K562 (cell line): ENCODE measurements around the gene CCDC174. TPM values are rescaled to one million over a fixed set of nuclear protein-coding genes. Genes with fewer than 3 reads are reported as not detected.

ENCODE experiments used
- CTCFL ChIP-seq: IDR thresholded peaks from 2 replicates; pipeline ENCODE4 v1.6.1; 2011; ENCODE audit warnings: borderline replicate concordance, low read depth, mild to moderate bottlenecking, moderate library complexity, low read length; ENCODE audit not compliant: insufficient read depth, poor library complexity, severe bottlenecking
- DMBX1 ChIP-seq: fragments of 250-450 bp; sonication (Bioruptor Pico); IDR thresholded peaks from 2 replicates; pipeline ENCODE4 v1.8.0; 2022; ENCODE audit warnings: inconsistent platforms, mild to moderate bottlenecking, moderate library complexity, borderline replicate concordance
- E2F1 ChIP-seq: sonication (generic); formaldehyde crosslinking; IDR thresholded peaks from 2 replicates; pipeline ENCODE4 v1.8.1; 2023; ENCODE audit warnings: mild to moderate bottlenecking, missing genetic modification reagents, moderate library complexity
- ESRRB ChIP-seq: fragments of 250-450 bp; sonication (Bioruptor Pico); IDR thresholded peaks from 2 replicates; pipeline ENCODE4 v1.5.0; 2020; ENCODE audit warnings: mild to moderate bottlenecking, moderate library complexity, borderline replicate concordance
- MEF2A ChIP-seq: IDR thresholded peaks from 2 replicates; pipeline ENCODE4 v1.6.1; 2011; ENCODE audit warnings: low read depth, mild to moderate bottlenecking, low read length, moderate library complexity; ENCODE audit not compliant: control insufficient read depth
- MTA3 ChIP-seq: fragments of 450-650 bp; formaldehyde crosslinking; IDR thresholded peaks from 2 replicates; pipeline ENCODE4 v1.6.1; 2017; ENCODE audit warnings: mild to moderate bottlenecking, borderline replicate concordance
- MYNN ChIP-seq, 2 experiments: sonication (generic); formaldehyde crosslinking in 1 of 2; IDR thresholded peaks; 2 replicates each; pipeline versions ENCODE4 v1.5.0 to v1.6.1; 2016 to 2020; ENCODE audit warnings: antibody characterized with exemption in 1 of 2, missing genetic modification reagents in 1 of 2
- NFXL1 ChIP-seq: fragments of 450-650 bp; formaldehyde crosslinking; IDR thresholded peaks from 2 replicates; pipeline ENCODE4 v1.4.0; 2021; ENCODE audit warnings: mild to moderate bottlenecking
- POLR2AphosphoS2 ChIP-seq: IDR thresholded peaks from 2 replicates; pipeline ENCODE4 v1.6.1; 2012; ENCODE audit warnings: low read length, improper control_type of control experiment
- RBM39 ChIP-seq: fragments of 200-400 bp; formaldehyde crosslinking; optimal IDR thresholded peaks from 2 replicates; pipeline ENCODE3; 2018; ENCODE audit warnings: low read depth, low read length
- SMARCE1 ChIP-seq: fragments of 450-650 bp; IDR thresholded peaks from 2 replicates; pipeline ENCODE4 v1.7.1; 2016; ENCODE audit warnings: mild to moderate bottlenecking
- U2AF2 ChIP-seq: fragments of 200-400 bp; formaldehyde crosslinking; optimal IDR thresholded peaks from 2 replicates; pipeline ENCODE3; 2017; ENCODE audit warnings: low read depth, mild to moderate bottlenecking, low read length
- ZC3H11A ChIP-seq: IDR thresholded peaks from 2 replicates; pipeline ENCODE4 v1.6.1; 2012; ENCODE audit warnings: low read depth, low read length, improper control_type of control experiment
- ZNF140 ChIP-seq: fragments of 250-450 bp; sonication (Bioruptor Pico); IDR thresholded peaks from 2 replicates; pipeline ENCODE4 v1.8.0; 2021; ENCODE audit warnings: moderate library complexity, mild to moderate bottlenecking, inconsistent platforms
- ZNF644 ChIP-seq: fragments of 200-800 bp; sonication (Bioruptor generic); IDR thresholded peaks from 2 replicates; pipeline ENCODE4 v1.6.1; 2016; ENCODE audit warnings: low read depth, missing genetic modification characterization, missing compliant biosample characterization
- polyA plus RNA-seq, 8 experiments: library from polyadenylated mRNA; depleted of rRNA in 4 of 8; stranded (reverse) in 5 of 8; unstranded in 3 of 8; fragments of >200 nt; fragmentation: Nextera tagmentation in 2 of 8; fragmentation: Illumina TruSeq in 1 of 8; extraction: Ambion mirVana in 2 of 8; extraction: Trizol in 1 of 8; gene quantifications; 2 replicates each; pipeline versions ENCODE4 v1.2.1 to v1.2.3, GENCODE V29; 2011 to 2014; ENCODE audit warnings: inconsistent platforms in 1 of 8, missing spikeins in 1 of 8
- total RNA-seq, 7 experiments: library from RNA; depleted of rRNA in 6 of 7; stranded (reverse); fragments of >200 nt in 6 of 7; fragmentation: Illumina TruSeq in 2 of 7; extraction: Trizol in 2 of 7; gene quantifications; 2 replicates each; pipeline versions ENCODE4 v1.2.1 to v1.2.3, GENCODE V29; 2011 to 2021; ENCODE audit warnings: low replicate concordance in 1 of 7
- TF ChIP-seq, protein P1 (sequence below): fragments of 250-450 bp; sonication (Bioruptor Pico); IDR thresholded peaks from 2 replicates; pipeline ENCODE4 v1.8.0; 2022; ENCODE audit warnings: inconsistent platforms
- TF ChIP-seq, protein P2 (sequence below): fragments of 200-800 bp; sonication (Bioruptor generic); IDR thresholded peaks from 2 replicates; pipeline ENCODE4 v1.6.1; 2017; ENCODE audit warnings: missing genetic modification characterization, missing compliant biosample characterization

CCDC174 gene
- total and polyA plus RNA-seq, 9 of the 15 experiments (the other 6 are each of a cell fraction or from before 2014, with no cell fraction given): 7.4 to 41.0 (median 28.5) TPM

DNA sequence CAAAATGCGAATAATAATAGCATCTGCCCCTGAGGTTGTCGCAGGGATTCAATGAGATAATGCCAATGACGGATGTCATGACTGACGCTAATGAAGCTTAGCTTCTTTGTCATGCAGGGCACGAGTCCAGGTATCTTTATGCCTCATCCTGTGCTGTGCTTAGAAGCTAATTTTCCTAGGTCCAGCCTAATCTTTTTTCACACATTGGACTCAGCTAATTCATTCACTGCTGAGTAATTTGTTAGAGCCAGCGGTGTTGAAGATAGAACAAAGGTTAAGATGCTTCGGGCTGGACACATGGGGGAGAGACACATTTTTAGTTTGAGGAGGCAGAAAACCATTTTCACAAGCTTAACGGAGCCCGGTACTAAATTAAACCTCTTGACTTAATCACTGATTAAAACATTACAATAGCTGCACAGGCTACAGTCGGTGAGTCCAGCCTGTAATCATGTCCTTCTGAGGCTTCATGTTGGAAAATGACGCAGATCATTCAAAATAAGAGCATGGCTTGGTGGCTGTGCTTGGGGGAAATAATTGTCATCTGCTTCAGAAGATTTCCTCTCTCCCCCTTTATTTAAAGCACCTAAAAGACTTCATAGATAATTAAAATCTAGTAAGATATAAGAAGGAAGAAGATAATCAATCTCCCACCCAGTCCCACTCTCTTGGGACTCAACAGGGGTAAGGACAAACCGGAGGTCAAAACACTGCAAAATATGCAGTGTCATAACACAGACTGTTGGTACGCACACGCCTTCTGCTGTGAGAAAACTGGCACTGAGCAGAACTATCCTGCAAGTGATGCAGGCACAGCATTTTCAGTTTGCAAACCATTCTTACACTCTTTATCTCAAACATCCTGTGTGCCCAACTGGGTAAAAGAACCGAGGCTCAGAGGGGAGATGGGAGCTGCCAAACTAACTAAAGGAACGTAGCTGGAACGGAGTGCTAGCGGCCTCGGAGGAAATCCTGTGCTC, 3.3 kb upstream of the CCDC174 start (continued):
- TF ChIP-seq ZNF644 (tag) (peak; percentile 43; the same call in 1 of the 2 replicates), E2F1 (CRISPR knock-in tag) (no peak), MEF2A (no peak), RBM39 (no peak), CTCFL (no peak), ESRRB (CRISPR knock-in tag) (no peak), U2AF2 (no peak), NFXL1 (CRISPR knock-in tag) (no peak; the same call in 1 of the 2 replicates), POLR2AphosphoS2 (no peak), DMBX1 (CRISPR knock-in tag) (no peak), ZNF140 (CRISPR knock-in tag) (no peak), ZC3H11A (no peak), MYNN (IDR thresholded peaks at IDR 0.05) (peak; percentile 77), MYNN (CRISPR knock-in tag; IDR thresholded peaks at IDR 0.05) (no peak), MTA3 (no peak), SMARCE1 (no peak)
- TF ChIP-seq, protein P1, sequence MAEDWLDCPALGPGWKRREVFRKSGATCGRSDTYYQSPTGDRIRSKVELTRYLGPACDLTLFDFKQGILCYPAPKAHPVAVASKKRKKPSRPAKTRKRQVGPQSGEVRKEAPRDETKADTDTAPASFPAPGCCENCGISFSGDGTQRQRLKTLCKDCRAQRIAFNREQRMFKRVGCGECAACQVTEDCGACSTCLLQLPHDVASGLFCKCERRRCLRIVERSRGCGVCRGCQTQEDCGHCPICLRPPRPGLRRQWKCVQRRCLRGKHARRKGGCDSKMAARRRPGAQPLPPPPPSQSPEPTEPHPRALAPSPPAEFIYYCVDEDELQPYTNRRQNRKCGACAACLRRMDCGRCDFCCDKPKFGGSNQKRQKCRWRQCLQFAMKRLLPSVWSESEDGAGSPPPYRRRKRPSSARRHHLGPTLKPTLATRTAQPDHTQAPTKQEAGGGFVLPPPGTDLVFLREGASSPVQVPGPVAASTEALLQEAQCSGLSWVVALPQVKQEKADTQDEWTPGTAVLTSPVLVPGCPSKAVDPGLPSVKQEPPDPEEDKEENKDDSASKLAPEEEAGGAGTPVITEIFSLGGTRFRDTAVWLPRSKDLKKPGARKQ (CRISPR knock-in tag): no peak
- TF ChIP-seq, protein P2, sequence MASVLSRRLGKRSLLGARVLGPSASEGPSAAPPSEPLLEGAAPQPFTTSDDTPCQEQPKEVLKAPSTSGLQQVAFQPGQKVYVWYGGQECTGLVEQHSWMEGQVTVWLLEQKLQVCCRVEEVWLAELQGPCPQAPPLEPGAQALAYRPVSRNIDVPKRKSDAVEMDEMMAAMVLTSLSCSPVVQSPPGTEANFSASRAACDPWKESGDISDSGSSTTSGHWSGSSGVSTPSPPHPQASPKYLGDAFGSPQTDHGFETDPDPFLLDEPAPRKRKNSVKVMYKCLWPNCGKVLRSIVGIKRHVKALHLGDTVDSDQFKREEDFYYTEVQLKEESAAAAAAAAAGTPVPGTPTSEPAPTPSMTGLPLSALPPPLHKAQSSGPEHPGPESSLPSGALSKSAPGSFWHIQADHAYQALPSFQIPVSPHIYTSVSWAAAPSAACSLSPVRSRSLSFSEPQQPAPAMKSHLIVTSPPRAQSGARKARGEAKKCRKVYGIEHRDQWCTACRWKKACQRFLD (CRISPR knock-in tag): peak; percentile 66; the same call in 1 of the 2 replicates
